ENCODE data around the gene MEAF6.
"Not testable (repeated sequence)": the region's sequence is repeated elsewhere in the genome, so short reads cannot be mapped to it uniquely, and the experiment has no call there.

MEAF6 gene

DNA sequence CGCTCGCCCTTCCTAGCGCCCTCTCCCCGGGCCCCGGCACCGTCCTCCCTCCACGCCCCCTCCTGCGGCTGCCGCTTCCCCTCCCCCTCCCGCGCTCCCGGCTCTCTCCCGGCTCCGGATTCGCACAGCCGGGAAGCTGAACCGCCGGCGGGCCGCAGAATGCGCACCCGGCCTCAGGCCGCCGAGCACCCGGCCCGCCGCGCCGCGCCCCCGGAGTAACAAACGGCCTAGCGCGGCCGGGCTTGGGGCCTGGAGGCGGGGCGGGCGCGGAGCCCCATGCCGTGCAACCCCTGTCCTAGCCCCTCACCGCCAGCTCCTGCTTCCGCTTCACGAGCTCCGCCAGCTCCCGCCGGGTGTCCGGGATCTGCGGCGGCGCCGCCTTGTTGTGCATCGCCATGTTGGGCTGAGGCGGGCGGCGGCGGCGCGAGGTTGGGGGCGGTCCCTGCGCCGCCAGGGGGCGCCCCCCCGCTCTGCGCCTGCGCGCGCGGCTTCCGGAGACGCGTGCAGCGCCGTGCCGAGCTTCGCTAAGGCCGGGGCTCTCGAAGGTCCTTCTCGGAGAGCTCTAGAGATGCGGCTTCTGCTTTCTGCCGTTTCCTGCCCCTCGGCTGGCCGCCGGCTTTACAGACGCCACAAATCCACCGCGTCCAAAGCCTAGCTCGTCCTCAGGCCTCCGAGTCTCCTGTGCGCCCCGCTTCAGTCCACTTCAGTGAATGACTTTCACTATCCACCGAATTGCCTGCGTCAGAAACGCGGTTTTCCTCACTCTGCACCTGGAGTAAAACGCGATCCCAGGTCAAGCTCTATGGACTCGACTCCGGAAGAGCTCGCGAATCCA is at the start of gene MEAF6:
MEAF6 (minus strand) TSS at position 417 of the 835 bp plus-strand sequence; CDS start at position 397, 20 bp downstream.
- peak in 50 of 51 donors; percentile 11 to 87 (median 68) for DNase-seq

- DNase-seq: no peak
Observed at GRCh38 chr1:37562984-37563383, 48.4 kb upstream of the MEAF6 start.

DNA sequence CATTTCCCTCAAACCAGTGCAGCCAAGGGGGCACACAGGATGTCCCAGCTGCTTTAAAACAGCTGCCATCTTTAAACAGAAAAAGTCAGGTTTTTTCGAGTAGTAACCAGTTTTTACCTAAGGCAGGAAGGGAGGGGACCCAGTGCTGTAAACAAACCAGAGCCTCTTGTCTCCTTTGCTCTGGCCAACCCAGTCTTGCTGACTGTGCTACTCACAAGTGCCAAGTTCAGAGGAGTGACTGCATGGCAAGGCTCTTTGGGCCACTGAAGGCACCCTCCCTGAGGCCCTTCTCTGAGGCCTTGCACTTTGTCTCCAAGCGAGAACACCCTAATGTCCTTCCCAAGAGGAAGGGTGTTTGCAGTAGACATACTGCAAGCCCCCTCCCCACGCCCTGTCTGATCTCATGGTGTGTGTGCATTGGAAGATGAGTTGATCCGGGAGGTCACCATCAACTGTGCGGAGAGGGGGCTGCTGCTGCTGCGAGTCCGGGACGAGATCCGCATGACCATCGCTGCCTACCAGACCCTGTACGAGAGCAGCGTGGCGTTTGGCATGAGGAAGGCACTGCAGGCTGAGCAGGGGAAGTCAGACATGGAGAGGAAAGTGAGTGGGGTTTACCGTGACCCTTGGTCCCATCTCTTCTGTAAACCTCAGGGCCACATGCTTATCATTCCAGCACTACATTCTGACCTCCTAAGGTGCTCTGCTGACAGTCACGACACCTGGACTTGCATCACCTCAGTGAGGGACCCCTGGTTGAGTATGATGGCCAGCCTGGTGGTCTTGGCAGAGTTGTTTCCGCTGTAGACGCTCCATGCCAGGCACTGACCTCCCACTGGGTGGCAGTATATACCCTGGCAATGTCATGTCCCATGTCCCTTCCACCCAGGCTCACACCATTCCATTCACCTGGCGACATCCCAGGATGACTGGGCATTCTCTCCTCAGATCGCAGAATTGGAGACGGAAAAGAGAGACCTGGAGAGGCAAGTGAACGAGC is 46.9 kb upstream of the MEAF6 start:
- DNase-seq: no peak

GRCh38 chr1:37560401-37561132 is 46.0 kb upstream of the MEAF6 start:
- no peak for DNase-seq

- DNase-seq: not testable (repeated sequence)
Observed at GRCh38 chr1:37559957-37560379, 45.4 kb upstream of the MEAF6 start.

DNA sequence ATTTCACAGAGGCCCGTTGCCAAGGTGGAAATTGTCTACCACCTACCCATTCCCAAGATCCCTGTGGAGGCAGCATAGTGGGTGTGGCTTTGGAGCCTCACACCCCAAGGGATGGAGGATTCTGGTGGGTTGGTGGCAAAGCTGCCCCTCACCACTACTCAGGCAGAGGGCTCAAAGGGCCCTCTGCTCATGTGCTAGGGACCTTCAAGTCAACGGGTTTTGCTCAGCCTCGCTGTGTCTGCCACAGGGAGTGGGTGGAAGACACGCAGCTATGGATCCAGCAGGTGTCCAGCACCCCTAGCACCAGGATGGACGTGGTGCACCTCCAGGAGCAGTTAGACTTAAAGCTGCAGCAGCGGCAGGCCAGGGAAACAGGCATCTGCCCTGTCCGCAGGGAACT is 44.5 kb upstream of the MEAF6 start:
- DNase-seq: no peak

GRCh38 chr1:37558411-37558810 is 43.8 kb upstream of the MEAF6 start:
- DNase-seq: no peak

DNA sequence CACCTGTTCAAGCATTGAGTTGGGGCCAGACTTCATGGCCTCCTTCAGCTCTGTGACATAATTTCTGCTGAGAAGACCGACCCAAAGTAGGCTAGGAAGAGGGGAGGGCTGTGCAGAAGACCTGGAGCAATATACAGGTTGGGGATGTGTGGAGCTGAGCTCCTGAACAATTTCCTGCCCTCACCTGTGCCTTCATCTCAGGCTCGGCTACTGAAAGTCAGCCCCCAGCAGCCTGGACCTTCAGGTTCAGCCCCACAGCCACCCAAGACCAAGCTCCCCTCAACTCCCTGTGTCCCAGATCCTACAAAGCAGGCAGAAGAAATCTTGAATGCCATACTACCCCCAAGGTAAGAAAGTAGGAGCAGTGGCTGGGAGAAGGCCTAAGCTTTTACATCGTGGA is 42.8 kb upstream of the MEAF6 start:
- no peak for DNase-seq

- DNase-seq: peak; percentile 1 to 92 (median 77)
Observed at GRCh38 chr1:37556712-37557196, 42.2 kb upstream of the MEAF6 start, which contains the start of gene DNALI1. TSS of gene DNALI1 (plus strand) at chr1:37556940. CDS start at chr1:37556995, 55 bp downstream.

GRCh38 chr1:37553927-37554808 is 39.6 kb upstream of the MEAF6 start, which contains the start of gene SNIP1:
TSS of gene SNIP1 (minus strand) at chr1:37554293. CDS start at chr1:37554229, 64 bp downstream.
- peak; percentile 52 to 99 (median 92) for DNase-seq

DNA sequence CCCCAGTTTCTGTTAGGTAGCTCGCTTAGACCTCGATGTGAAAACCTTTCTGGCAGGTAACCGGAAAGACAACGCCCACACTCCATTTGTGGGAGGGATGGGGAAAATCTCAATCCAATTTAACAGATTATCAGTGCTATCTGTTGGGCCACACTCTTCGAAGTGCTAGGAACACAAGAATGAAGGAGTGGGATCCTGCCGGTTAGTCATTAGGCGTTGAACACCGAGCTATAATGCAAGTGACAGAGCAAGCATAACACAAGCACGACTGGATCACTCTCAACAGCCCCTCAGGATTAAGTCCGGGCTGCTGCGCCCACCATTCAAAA is 39.0 kb upstream of the MEAF6 start:
- DNase-seq: no peak

DNA sequence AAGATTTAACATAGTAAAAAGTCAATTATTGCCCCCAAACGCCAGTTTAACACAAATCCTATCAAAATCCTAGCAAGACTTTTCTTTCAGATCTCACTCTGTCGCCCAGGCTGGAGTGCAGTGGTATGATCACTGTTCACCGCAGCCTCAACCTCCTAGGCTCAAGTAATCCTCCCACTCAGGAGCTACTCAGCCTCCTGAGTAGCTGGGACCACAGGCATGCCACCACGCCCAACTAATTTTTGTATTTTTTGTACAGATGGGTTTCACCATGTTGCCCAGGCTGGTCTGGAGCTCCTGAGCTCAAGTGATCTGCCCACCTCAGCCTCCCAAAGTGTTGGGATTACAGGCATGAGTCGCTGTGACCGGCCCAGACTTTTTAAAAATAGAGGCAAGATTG is 34.8 kb upstream of the MEAF6 start:
- DNase-seq: no peak

DNA sequence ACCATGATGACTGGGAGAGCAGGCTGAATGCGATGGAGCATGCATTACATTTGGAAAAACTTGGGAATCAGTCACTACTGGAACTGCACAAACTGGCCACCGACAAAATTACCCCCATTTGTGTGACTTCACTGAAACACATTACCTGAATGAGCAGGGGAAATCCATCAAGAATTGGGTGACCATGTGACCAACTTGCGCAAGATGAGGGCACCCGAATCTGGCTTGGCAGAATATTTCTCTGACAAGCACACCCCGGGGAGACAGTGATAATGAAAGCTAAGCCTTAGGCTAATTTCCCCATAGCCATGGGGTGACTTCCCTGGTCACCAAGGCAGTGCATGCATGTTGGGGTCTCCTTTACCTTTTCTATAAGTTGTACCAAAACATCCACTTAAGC is 30.5 kb upstream of the MEAF6 start:
- no peak for DNase-seq

DNA sequence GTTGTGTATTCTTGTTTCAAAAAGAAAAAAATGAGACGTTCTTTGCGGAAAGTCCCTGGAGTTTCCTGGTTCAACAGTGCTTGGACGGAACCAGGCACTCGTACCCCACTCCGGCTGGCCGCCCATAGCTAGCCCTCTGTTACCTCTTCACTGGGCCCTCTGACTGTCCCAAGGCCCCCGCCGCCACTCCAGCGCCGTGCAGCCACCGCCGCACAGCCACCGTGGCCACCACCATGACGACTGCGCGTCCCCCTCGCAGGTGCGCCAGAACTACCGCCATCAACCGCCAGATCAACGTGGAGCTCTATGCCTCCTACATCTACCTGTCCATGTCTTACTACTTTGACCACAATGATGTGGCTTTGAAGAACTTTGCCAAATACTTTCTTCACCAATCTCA is 30.0 kb upstream of the MEAF6 start:
- no peak for DNase-seq

DNA sequence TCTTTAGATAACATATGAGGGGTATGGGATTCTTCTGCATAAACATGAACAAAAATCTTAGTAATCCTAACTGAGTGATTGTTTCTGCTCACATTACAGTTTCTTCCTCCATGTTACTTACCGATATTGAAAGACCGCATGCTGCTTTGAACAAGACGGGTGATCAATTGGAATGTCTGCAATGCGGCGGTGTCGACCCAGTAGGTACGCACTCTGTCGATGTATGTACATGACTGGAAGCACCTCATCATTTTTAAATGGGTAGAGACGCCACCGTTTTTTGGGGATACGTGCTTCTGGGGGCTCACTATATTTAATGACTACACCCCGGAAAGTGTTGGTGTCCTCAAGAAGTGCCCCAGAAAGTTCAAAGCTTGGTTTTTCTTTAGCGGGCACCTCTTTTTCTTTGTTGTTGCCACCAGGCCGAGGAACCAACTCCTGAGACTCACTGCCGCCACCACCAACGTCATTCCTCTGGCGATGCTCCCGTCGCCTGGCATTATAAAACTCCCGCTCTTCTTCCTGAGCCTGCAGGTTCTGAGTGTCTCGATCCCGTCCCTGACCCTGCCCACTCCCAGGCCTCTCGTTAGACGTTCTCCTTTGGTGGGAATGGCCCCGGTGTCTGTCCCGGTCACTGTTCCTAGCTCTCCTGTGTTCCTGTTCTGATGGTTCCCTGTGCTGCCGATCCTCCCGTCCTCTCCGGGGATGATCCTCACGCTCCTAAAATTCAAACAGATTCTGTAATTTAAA is 25.6 kb upstream of the MEAF6 start:
- DNase-seq: no peak

- not testable (repeated sequence) for DNase-seq
Observed at GRCh38 chr1:37539154-37539553, 24.6 kb upstream of the MEAF6 start.

GRCh38 chr1:37537378-37537777 is 22.8 kb upstream of the MEAF6 start:
- peak in 2 of 51 donors; percentile 4 to 23 for DNase-seq

DNA sequence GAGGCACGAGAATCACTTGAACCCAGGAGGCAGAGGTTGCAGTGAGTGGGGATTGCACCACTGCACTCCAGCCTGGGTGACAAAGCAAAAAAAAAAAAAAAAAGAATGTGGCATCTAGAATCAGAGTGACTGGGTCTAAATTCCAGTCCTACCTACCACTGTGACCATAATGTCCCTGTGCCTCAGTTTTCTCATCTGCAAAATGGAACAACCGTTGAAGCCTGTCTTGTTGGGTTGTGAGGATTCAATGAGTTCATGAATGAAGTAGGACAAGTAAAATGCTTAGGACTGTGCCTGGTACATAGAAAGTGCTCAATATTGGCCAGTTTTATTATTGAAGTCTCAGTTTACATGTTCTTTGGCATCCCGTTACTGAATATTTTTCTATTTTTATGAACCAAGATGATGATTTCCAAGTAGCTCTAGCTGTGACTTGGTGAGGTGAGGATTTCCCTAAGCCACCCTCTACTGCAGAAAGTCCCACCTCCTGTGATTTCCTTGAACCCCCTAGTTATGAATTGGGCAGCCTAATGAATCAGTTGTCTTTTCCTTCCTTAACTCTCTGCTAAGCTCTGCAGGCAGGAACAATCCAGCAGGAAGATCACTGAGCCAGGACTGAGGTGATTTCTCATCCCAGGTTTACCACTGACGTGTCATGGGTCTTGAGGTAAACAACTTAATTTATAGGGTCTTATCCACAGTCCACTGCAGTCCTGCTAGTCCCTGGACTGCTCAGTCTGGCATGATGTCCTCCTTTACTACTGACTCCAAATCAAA is 18.9 kb upstream of the MEAF6 start:
- DNase-seq: no peak
